GM18511 (cell line): Measurements from ENCODE around the gene SEC24D.
"Not testable (repeated sequence)": the region's sequence is repeated elsewhere in the genome, so short reads cannot be mapped to it uniquely, and the experiment has no call there.

Experiments used
- ATAC-seq: cut with Tn5 transposase; IDR thresholded peaks from one replicate; pipeline ENCODE4 v1.9.1; 2021; ENCODE audit warnings: mild to moderate bottlenecking, moderate library complexity; ENCODE audit not compliant: unreplicated experiment

SEC24D gene

GRCh38 chr4:118811832-118812231 is 24.1 kb downstream of the SEC24D start:
- no peak for ATAC-seq

- ATAC-seq: no peak
Measured at GRCh38 chr4:118810991-118811764, 24.7 kb downstream of the SEC24D start.

- no peak for ATAC-seq
Measured at GRCh38 chr4:118807659-118808058, 28.3 kb downstream of the SEC24D start.

- no peak for ATAC-seq
Measured at GRCh38 chr4:118803253-118803652, 32.7 kb downstream of the SEC24D start.

- no peak for ATAC-seq
Measured at GRCh38 chr4:118801895-118802575, 33.9 kb downstream of the SEC24D start.

- ATAC-seq: no peak
Measured at GRCh38 chr4:118799231-118799942, 36.5 kb downstream of the SEC24D start.

- ATAC-seq: no peak
Measured at GRCh38 chr4:118798658-118799057, 37.3 kb downstream of the SEC24D start.

- ATAC-seq: no peak
Measured at GRCh38 chr4:118797558-118798142, 38.3 kb downstream of the SEC24D start.

- not testable (repeated sequence) for ATAC-seq
Measured at GRCh38 chr4:118791690-118792446, 44.1 kb downstream of the SEC24D start.

GRCh38 chr4:118790544-118790943 is 45.4 kb downstream of the SEC24D start:
- no peak for ATAC-seq

- ATAC-seq: no peak
Measured at GRCh38 chr4:118788911-118789310, 47.0 kb downstream of the SEC24D start.

- ATAC-seq: no peak
Measured at GRCh38 chr4:118787844-118788380, 48.0 kb downstream of the SEC24D start.

GRCh38 chr4:118784776-118785175 is 51.1 kb downstream of the SEC24D start:
- ATAC-seq: no peak

GRCh38 chr4:118783887-118784286 is 52.0 kb downstream of the SEC24D start:
- no peak for ATAC-seq

GRCh38 chr4:118782886-118783285 is 53.0 kb downstream of the SEC24D start:
- not testable (repeated sequence) for ATAC-seq

GRCh38 chr4:118777649-118778048 is 58.3 kb downstream of the SEC24D start:
- not testable (repeated sequence) for ATAC-seq

GRCh38 chr4:118776955-118777640 is 58.8 kb downstream of the SEC24D start:
- ATAC-seq: not testable (repeated sequence)

- no peak for ATAC-seq
Measured at GRCh38 chr4:118776157-118776954, 59.6 kb downstream of the SEC24D start.

GRCh38 chr4:118775405-118775804 is 60.5 kb downstream of the SEC24D start:
- no peak for ATAC-seq
